Measurements from ENCODE around the gene GLB1L3.

DNA sequence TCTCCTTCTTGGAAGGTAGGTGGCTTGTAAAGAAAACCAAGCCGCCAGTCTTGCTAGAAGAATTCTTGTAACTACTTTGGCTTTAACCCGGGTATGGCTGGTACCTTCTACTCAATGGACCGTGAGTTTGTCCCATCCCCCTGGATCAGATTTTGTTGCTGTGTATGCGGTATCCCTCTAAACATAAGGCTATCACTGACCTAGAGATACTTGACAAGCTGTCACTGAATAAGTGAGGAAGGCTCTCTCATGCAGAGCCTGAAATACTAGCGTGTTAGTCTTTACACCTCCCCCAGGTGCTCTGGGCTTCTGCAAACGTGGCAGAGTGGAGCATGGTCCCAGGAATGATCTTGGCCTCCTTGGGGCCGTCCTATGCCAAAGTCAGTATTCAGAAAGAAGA, 90.1 kb downstream of the GLB1L3 start:
- TF ChIP-seq, protein P1, sequence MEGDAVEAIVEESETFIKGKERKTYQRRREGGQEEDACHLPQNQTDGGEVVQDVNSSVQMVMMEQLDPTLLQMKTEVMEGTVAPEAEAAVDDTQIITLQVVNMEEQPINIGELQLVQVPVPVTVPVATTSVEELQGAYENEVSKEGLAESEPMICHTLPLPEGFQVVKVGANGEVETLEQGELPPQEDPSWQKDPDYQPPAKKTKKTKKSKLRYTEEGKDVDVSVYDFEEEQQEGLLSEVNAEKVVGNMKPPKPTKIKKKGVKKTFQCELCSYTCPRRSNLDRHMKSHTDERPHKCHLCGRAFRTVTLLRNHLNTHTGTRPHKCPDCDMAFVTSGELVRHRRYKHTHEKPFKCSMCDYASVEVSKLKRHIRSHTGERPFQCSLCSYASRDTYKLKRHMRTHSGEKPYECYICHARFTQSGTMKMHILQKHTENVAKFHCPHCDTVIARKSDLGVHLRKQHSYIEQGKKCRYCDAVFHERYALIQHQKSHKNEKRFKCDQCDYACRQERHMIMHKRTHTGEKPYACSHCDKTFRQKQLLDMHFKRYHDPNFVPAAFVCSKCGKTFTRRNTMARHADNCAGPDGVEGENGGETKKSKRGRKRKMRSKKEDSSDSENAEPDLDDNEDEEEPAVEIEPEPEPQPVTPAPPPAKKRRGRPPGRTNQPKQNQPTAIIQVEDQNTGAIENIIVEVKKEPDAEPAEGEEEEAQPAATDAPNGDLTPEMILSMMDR (tag by site-specific recombination; IDR thresholded peaks at IDR 0.05), result no peak
- TF ChIP-seq ZBTB7A (tag by site-specific recombination; IDR thresholded peaks at IDR 0.05; ENCODE audit: low read depth), result no peak
- TF ChIP-seq TSHZ1 (tag by site-specific recombination; IDR thresholded peaks at IDR 0.05; ENCODE audit: borderline replicate concordance), result no peak
- no peak for TF ChIP-seq ZNF555 (tag by site-specific recombination; conservative IDR thresholded peaks at IDR 0.05)
- no peak for TF ChIP-seq BCL11A (tag by site-specific recombination; IDR thresholded peaks at IDR 0.05; ENCODE audit: low read depth)
- TF ChIP-seq, protein P2, sequence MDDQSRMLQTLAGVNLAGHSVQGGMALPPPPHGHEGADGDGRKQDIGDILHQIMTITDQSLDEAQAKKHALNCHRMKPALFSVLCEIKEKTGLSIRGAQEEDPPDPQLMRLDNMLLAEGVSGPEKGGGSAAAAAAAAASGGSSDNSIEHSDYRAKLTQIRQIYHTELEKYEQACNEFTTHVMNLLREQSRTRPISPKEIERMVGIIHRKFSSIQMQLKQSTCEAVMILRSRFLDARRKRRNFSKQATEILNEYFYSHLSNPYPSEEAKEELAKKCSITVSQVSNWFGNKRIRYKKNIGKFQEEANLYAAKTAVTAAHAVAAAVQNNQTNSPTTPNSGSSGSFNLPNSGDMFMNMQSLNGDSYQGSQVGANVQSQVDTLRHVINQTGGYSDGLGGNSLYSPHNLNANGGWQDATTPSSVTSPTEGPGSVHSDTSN (CRISPR knock-in tag; IDR thresholded peaks at IDR 0.05), result no peak
- TF ChIP-seq ZNF169 (tag by site-specific recombination; IDR thresholded peaks at IDR 0.05), result no peak
- no peak for TF ChIP-seq ZNF174 (tag by site-specific recombination; IDR thresholded peaks at IDR 0.05)
- TF ChIP-seq ZNF248 (tag by site-specific recombination; IDR thresholded peaks at IDR 0.05), result no peak
- TF ChIP-seq ZNF24 (tag by site-specific recombination; IDR thresholded peaks at IDR 0.05), result no peak
